NCI-H510A (cell line): ENCODE data around the gene ADAMTS2.

ENCODE experiments used
- DNase-seq: peaks from one replicate; lab custom pipeline; 2025; lab: John Stamatoyannopoulos, UW

The ADAMTS2 gene

GRCh38 chr5:179266291-179267070 is 78.8 kb downstream of the ADAMTS2 start:
- no peak for DNase-seq

GRCh38 chr5:179265514-179266290 is 79.6 kb downstream of the ADAMTS2 start:
- DNase-seq: no peak

- DNase-seq: no peak
Measured at GRCh38 chr5:179264783-179265513, 80.3 kb downstream of the ADAMTS2 start.

- no peak for DNase-seq
Measured at GRCh38 chr5:179264053-179264782, 81.0 kb downstream of the ADAMTS2 start.

GRCh38 chr5:179263391-179264052 is 81.7 kb downstream of the ADAMTS2 start:
- no peak for DNase-seq

GRCh38 chr5:179262126-179262920 is 82.9 kb downstream of the ADAMTS2 start:
- no peak for DNase-seq

- DNase-seq: no peak
Measured at GRCh38 chr5:179261301-179262125, 83.7 kb downstream of the ADAMTS2 start.

- DNase-seq: no peak
Measured at GRCh38 chr5:179260324-179261070, 84.8 kb downstream of the ADAMTS2 start.

GRCh38 chr5:179259731-179260323 is 85.4 kb downstream of the ADAMTS2 start:
- DNase-seq: no peak

- DNase-seq: no peak
Measured at GRCh38 chr5:179258922-179259730, 86.1 kb downstream of the ADAMTS2 start.

- DNase-seq: no peak
Measured at GRCh38 chr5:179258001-179258921, 87.0 kb downstream of the ADAMTS2 start.

GRCh38 chr5:179257176-179257682 is 88.0 kb downstream of the ADAMTS2 start:
- no peak for DNase-seq

- DNase-seq: no peak
Measured at GRCh38 chr5:179256328-179257175, 88.7 kb downstream of the ADAMTS2 start.

- DNase-seq: no peak
Measured at GRCh38 chr5:179255527-179256327, 89.5 kb downstream of the ADAMTS2 start.
